GM23338 (cell line): ENCODE results near the gene NECTIN3. TPM values are rescaled to one million over a fixed set of nuclear protein-coding genes. Genes with fewer than 3 reads are reported as not detected.

Source experiments
- ATAC-seq: fragments of 200-7000 bp; cut with Tn5 transposase; 3 replicates; pipeline ENCODE4 v1.9.1; 2020
- DNase-seq: peaks from one replicate; pipeline ENCODE4 v3.0.0-alpha.2; 2015; ENCODE audit warnings: low spot score
- H2AFZ ChIP-seq: fragments of 200-600 bp; sonication (generic); 2 replicates; pipeline ENCODE4 v1.8.0; 2016; ENCODE audit warnings: antibody characterized with exemption, mild to moderate bottlenecking, moderate library complexity
- H3F3A ChIP-seq: fragments of 200-600 bp; sonication (generic); replicated peaks from 2 replicates; pipeline ENCODE4 v1.8.0; 2017; ENCODE audit warnings: antibody characterized with exemption, mixed run types, low read depth
- H3K27ac ChIP-seq: fragments of 200-600 bp; sonication (generic); 2 replicates; pipeline ENCODE4 v1.6.1; 2016; ENCODE audit warnings: low read depth
- H3K27me3 ChIP-seq: fragments of 200-600 bp; sonication (generic); 2 replicates; pipeline ENCODE4 v1.8.0; 2016; ENCODE audit warnings: mild to moderate bottlenecking, mixed run types, moderate library complexity; ENCODE audit not compliant: insufficient read depth
- H3K36me3 ChIP-seq: fragments of 200-600 bp; sonication (generic); 2 replicates; pipeline ENCODE4 v1.8.0; 2016; ENCODE audit warnings: mild to moderate bottlenecking; ENCODE audit not compliant: insufficient read depth
- H3K4me1 ChIP-seq: fragments of 200-600 bp; sonication (generic); 2 replicates; pipeline ENCODE4 v1.8.0; 2016; ENCODE audit warnings: mild to moderate bottlenecking, moderate library complexity; ENCODE audit not compliant: insufficient read depth
- H3K4me2 ChIP-seq: fragments of 200-600 bp; sonication (generic); 2 replicates; pipeline ENCODE4 v1.7.1; 2017; ENCODE audit warnings: mixed run types
- H3K4me3 ChIP-seq: fragments of 200-600 bp; sonication (generic); 2 replicates; pipeline ENCODE4 v1.6.1; 2016; ENCODE audit warnings: mixed run types
- H3K79me2 ChIP-seq: fragments of 200-600 bp; sonication (generic); replicated peaks from 2 replicates; pipeline ENCODE4 v1.8.0; 2017; ENCODE audit warnings: mild to moderate bottlenecking; ENCODE audit not compliant: insufficient read depth
- H3K9me2 ChIP-seq: fragments of 200-600 bp; sonication (generic); 2 replicates; pipeline ENCODE4 v1.8.0; 2017; ENCODE audit not compliant: insufficient read depth
- H4K20me1 ChIP-seq: fragments of 200-600 bp; sonication (generic); replicated peaks from 2 replicates; pipeline ENCODE4 v1.8.0; 2017; ENCODE audit warnings: mild to moderate bottlenecking; ENCODE audit not compliant: insufficient read depth
- H3K27ac Mint-ChIP-seq: 2 replicates; pipeline ENCODE4 v1.8.0; 2020; ENCODE audit warnings: inconsistent platforms, mild to moderate bottlenecking, moderate library complexity, mixed read lengths
- H3K27me3 Mint-ChIP-seq: 3 replicates; pipeline ENCODE4 v1.8.0; 2022; ENCODE audit warnings: low read depth, mild to moderate bottlenecking, moderate library complexity, mixed read lengths, inconsistent platforms; ENCODE audit not compliant: insufficient read depth, poor library complexity
- H3K36me3 Mint-ChIP-seq: 3 replicates; pipeline ENCODE4 v1.8.0; 2021; ENCODE audit warnings: low read depth, mild to moderate bottlenecking, inconsistent platforms, moderate library complexity, mixed read lengths
- H3K4me1 Mint-ChIP-seq: 3 replicates; pipeline ENCODE4 v1.8.0; 2020; ENCODE audit warnings: mild to moderate bottlenecking, inconsistent platforms, mixed read lengths
- H3K4me3 Mint-ChIP-seq: 3 replicates; pipeline ENCODE4 v1.8.0; 2021; ENCODE audit warnings: moderate library complexity, mild to moderate bottlenecking, inconsistent platforms, mixed read lengths
- H3K9me3 Mint-ChIP-seq: 3 replicates; pipeline ENCODE4 v1.8.0; 2020; ENCODE audit warnings: moderate library complexity, mild to moderate bottlenecking, inconsistent platforms, mixed read lengths
- CREB1 ChIP-seq: fragments of 250-450 bp; sonication (Bioruptor Pico); IDR thresholded peaks from 2 replicates; pipeline ENCODE4 v1.5.0; 2020; ENCODE audit warnings: low read depth, mild to moderate bottlenecking, moderate library complexity
- EZH2 ChIP-seq: fragments of 200-600 bp; sonication (generic); IDR thresholded peaks from one replicate; pipeline ENCODE4 v1.8.0; 2017; ENCODE audit warnings: antibody characterized with exemption, mild to moderate bottlenecking, low read depth; ENCODE audit not compliant: unreplicated experiment
- EZH2phosphoT487 ChIP-seq: fragments of 200-600 bp; sonication (generic); IDR thresholded peaks from one replicate; pipeline ENCODE4 v1.8.1; 2018; ENCODE audit warnings: antibody characterized with exemption; ENCODE audit not compliant: unreplicated experiment
- JUNB ChIP-seq: IDR thresholded peaks from one replicate; pipeline ENCODE4 v1.6.1; 2016; ENCODE audit warnings: antibody characterized with exemption; ENCODE audit not compliant: unreplicated experiment
- NANOG ChIP-seq: IDR thresholded peaks from 2 replicates; pipeline ENCODE4 v1.6.1; 2016; ENCODE audit warnings: antibody characterized with exemption, borderline replicate concordance
- POLR2AphosphoS5 ChIP-seq: IDR thresholded peaks from 2 replicates; pipeline ENCODE4 v1.6.1; 2016; ENCODE audit warnings: antibody characterized with exemption, low read depth
- STAT1 ChIP-seq: IDR thresholded peaks from one replicate; pipeline ENCODE4 v1.6.1; 2016; ENCODE audit warnings: antibody characterized with exemption; ENCODE audit not compliant: unreplicated experiment
- ZNF114 ChIP-seq: fragments of 250-450 bp; sonication (Bioruptor Pico); IDR thresholded peaks from 2 replicates; pipeline ENCODE4 v1.5.0; 2020; ENCODE audit warnings: mild to moderate bottlenecking, moderate library complexity
- ZNF331 ChIP-seq: fragments of 250-450 bp; sonication (Bioruptor Pico); IDR thresholded peaks from 2 replicates; pipeline ENCODE4 v1.5.0; 2020; ENCODE audit warnings: low read depth, mild to moderate bottlenecking, moderate library complexity
- polyA plus RNA-seq: library from polyadenylated mRNA; unstranded; fragments of >200 nt; fragmentation: Nextera tagmentation; extraction: Ambion mirVana; gene quantifications from 2 replicates; pipeline ENCODE4 v1.2.1, GENCODE V29; 2016
- total RNA-seq: library from RNA; depleted of rRNA; stranded (reverse); fragments of >200 nt; shearing (Covaris generic); gene quantifications from 2 replicates; pipeline ENCODE4 v1.2.3, GENCODE V29; 2014
- TF ChIP-seq, protein P1 (sequence below): IDR thresholded peaks from 2 replicates; pipeline ENCODE4 v1.6.1; 2016; ENCODE audit warnings: antibody characterized with exemption
- TF ChIP-seq, protein P2 (sequence below), 2 experiments: fragments of 200-600 bp in 1 of 2; sonication (generic) in 1 of 2; conservative IDR thresholded peaks; 2 replicates each; pipeline versions ENCODE4 v1.5.1 to v1.6.1; 2016 to 2017; ENCODE audit warnings: antibody characterized with exemption in 2 of 2, low read depth in 2 of 2, mild to moderate bottlenecking in 2 of 2, moderate library complexity in 1 of 2
- TF ChIP-seq, protein P3 (sequence below): fragments of 250-450 bp; sonication (Bioruptor Pico); IDR thresholded peaks from 2 replicates; pipeline ENCODE4 v1.5.0; 2020; ENCODE audit warnings: mild to moderate bottlenecking, moderate library complexity
- TF ChIP-seq, protein P4 (sequence below): IDR thresholded peaks from one replicate; pipeline ENCODE4 v1.6.1; 2018; ENCODE audit warnings: antibody characterized with exemption; ENCODE audit not compliant: unreplicated experiment

Gene NECTIN3
- total and polyA plus RNA-seq, 2 experiments from 2014 or later: 16.0 to 48.2 TPM

DNA sequence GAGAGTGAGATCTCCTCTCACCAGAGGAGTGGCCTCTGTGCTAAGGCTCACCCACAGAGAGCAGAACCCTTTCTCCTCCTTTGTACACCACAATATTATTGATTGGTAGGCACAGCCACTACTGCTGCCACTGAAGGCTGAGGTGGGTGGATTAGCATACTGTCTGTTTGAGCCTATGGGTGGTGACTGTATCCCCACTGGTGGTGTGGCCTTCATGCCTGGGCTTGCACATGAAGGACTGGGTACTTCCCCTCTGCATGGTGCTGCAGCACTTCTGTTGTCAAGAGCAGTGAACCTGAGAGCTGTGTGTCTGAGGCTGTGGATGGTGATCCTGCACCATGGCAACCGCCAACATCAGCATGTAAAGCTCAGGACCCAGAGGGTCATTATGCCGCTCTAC, 35.7 kb upstream of the NECTIN3 start:
- Histone ChIP-seq H3K4me2 (no peak overlapping the region), H3F3A (no peaks in the 10 kb centered on the region), H3K9me2 (0 out of 2 replicates have a peak, but pooled peaks cover 3% of the 10 kb centered on the region), H2AFZ (no peak overlapping the region), H3K27ac (no peak overlapping the region), H4K20me1 (no peaks in the 10 kb centered on the region), H3K4me3 (no peak overlapping the region), H3K36me3 (no peaks in the 10 kb centered on the region; the same call in 1 of the 2 replicates), H3K79me2 (no peaks in the 10 kb centered on the region), H3K27me3 (no peaks in the 10 kb centered on the region), H3K4me1 (no peaks in the 10 kb centered on the region)
- TF ChIP-seq, protein P1, sequence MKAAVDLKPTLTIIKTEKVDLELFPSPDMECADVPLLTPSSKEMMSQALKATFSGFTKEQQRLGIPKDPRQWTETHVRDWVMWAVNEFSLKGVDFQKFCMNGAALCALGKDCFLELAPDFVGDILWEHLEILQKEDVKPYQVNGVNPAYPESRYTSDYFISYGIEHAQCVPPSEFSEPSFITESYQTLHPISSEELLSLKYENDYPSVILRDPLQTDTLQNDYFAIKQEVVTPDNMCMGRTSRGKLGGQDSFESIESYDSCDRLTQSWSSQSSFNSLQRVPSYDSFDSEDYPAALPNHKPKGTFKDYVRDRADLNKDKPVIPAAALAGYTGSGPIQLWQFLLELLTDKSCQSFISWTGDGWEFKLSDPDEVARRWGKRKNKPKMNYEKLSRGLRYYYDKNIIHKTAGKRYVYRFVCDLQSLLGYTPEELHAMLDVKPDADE: no peak
- no peak for TF ChIP-seq ZNF114 (CRISPR knock-in tag)
- no peak for TF ChIP-seq STAT1
- TF ChIP-seq ZNF331 (CRISPR knock-in tag): no peak
- no peak for TF ChIP-seq CREB1 (CRISPR knock-in tag)
- TF ChIP-seq POLR2AphosphoS5: no peak
- TF ChIP-seq NANOG: no peak
- TF ChIP-seq EZH2: no peak
- TF ChIP-seq, protein P2, sequence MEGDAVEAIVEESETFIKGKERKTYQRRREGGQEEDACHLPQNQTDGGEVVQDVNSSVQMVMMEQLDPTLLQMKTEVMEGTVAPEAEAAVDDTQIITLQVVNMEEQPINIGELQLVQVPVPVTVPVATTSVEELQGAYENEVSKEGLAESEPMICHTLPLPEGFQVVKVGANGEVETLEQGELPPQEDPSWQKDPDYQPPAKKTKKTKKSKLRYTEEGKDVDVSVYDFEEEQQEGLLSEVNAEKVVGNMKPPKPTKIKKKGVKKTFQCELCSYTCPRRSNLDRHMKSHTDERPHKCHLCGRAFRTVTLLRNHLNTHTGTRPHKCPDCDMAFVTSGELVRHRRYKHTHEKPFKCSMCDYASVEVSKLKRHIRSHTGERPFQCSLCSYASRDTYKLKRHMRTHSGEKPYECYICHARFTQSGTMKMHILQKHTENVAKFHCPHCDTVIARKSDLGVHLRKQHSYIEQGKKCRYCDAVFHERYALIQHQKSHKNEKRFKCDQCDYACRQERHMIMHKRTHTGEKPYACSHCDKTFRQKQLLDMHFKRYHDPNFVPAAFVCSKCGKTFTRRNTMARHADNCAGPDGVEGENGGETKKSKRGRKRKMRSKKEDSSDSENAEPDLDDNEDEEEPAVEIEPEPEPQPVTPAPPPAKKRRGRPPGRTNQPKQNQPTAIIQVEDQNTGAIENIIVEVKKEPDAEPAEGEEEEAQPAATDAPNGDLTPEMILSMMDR (conservative IDR thresholded peaks at IDR 0.05; ENCODE audit: low read depth in 2 of 2): no peak
- TF ChIP-seq, protein P3, sequence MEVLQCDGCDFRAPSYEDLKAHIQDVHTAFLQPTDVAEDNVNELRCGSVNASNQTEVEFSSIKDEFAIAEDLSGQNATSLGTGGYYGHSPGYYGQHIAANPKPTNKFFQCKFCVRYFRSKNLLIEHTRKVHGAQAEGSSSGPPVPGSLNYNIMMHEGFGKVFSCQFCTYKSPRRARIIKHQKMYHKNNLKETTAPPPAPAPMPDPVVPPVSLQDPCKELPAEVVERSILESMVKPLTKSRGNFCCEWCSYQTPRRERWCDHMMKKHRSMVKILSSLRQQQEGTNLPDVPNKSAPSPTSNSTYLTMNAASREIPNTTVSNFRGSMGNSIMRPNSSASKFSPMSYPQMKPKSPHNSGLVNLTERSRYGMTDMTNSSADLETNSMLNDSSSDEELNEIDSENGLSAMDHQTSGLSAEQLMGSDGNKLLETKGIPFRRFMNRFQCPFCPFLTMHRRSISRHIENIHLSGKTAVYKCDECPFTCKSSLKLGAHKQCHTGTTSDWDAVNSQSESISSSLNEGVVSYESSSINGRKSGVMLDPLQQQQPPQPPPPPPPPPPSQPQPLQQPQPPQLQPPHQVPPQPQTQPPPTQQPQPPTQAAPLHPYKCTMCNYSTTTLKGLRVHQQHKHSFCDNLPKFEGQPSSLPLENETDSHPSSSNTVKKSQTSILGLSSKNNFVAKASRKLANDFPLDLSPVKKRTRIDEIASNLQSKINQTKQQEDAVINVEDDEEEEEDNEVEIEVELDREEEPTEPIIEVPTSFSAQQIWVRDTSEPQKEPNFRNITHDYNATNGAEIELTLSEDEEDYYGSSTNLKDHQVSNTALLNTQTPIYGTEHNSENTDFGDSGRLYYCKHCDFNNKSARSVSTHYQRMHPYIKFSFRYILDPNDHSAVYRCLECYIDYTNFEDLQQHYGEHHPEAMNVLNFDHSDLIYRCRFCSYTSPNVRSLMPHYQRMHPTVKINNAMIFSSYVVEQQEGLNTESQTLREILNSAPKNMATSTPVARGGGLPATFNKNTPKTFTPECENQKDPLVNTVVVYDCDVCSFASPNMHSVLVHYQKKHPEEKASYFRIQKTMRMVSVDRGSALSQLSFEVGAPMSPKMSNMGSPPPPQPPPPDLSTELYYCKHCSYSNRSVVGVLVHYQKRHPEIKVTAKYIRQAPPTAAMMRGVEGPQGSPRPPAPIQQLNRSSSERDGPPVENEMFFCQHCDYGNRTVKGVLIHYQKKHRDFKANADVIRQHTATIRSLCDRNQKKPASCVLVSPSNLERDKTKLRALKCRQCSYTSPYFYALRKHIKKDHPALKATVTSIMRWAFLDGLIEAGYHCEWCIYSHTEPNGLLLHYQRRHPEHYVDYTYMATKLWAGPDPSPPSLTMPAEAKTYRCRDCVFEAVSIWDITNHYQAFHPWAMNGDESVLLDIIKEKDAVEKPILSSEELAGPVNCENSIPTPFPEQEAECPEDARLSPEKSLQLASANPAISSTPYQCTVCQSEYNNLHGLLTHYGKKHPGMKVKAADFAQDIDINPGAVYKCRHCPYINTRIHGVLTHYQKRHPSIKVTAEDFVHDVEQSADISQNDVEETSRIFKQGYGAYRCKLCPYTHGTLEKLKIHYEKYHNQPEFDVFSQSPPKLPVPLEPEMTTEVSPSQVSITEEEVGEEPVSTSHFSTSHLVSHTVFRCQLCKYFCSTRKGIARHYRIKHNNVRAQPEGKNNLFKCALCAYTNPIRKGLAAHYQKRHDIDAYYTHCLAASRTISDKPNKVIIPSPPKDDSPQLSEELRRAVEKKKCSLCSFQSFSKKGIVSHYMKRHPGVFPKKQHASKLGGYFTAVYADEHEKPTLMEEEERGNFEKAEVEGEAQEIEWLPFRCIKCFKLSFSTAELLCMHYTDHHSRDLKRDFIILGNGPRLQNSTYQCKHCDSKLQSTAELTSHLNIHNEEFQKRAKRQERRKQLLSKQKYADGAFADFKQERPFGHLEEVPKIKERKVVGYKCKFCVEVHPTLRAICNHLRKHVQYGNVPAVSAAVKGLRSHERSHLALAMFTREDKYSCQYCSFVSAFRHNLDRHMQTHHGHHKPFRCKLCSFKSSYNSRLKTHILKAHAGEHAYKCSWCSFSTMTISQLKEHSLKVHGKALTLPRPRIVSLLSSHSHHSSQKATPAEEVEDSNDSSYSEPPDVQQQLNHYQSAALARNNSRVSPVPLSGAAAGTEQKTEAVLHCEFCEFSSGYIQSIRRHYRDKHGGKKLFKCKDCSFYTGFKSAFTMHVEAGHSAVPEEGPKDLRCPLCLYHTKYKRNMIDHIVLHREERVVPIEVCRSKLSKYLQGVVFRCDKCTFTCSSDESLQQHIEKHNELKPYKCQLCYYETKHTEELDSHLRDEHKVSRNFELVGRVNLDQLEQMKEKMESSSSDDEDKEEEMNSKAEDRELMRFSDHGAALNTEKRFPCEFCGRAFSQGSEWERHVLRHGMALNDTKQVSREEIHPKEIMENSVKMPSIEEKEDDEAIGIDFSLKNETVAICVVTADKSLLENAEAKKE (CRISPR knock-in tag): no peak
- TF ChIP-seq EZH2phosphoT487: no peak
- TF ChIP-seq, protein P4, sequence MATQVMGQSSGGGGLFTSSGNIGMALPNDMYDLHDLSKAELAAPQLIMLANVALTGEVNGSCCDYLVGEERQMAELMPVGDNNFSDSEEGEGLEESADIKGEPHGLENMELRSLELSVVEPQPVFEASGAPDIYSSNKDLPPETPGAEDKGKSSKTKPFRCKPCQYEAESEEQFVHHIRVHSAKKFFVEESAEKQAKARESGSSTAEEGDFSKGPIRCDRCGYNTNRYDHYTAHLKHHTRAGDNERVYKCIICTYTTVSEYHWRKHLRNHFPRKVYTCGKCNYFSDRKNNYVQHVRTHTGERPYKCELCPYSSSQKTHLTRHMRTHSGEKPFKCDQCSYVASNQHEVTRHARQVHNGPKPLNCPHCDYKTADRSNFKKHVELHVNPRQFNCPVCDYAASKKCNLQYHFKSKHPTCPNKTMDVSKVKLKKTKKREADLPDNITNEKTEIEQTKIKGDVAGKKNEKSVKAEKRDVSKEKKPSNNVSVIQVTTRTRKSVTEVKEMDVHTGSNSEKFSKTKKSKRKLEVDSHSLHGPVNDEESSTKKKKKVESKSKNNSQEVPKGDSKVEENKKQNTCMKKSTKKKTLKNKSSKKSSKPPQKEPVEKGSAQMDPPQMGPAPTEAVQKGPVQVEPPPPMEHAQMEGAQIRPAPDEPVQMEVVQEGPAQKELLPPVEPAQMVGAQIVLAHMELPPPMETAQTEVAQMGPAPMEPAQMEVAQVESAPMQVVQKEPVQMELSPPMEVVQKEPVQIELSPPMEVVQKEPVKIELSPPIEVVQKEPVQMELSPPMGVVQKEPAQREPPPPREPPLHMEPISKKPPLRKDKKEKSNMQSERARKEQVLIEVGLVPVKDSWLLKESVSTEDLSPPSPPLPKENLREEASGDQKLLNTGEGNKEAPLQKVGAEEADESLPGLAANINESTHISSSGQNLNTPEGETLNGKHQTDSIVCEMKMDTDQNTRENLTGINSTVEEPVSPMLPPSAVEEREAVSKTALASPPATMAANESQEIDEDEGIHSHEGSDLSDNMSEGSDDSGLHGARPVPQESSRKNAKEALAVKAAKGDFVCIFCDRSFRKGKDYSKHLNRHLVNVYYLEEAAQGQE: no peak
- no peak for TF ChIP-seq JUNB
- no peak overlapping the region for H3K4me3 Mint-ChIP-seq
- peaks cover 2% of the 10 kb centered on the region; the same call in 1 of the 3 replicates for H3K4me1 Mint-ChIP-seq
- no peak overlapping the region for H3K27ac Mint-ChIP-seq
- DNase-seq (no peak), ATAC-seq (no peak)
- H3K27me3 Mint-ChIP-seq: no peaks in the 10 kb centered on the region
- H3K36me3 Mint-ChIP-seq: peaks cover 39% of the 10 kb centered on the region
- peaks cover 35% of the 10 kb centered on the region for H3K9me3 Mint-ChIP-seq
